GM10847 (cell line): ENCODE data around the gene SLC13A4.

Source experiments
- POLR2A ChIP-seq: IDR thresholded peaks from 2 replicates; pipeline ENCODE4 v1.6.1; 2011; ENCODE audit not compliant: insufficient read length; ENCODE audit errors: extremely low read depth

The SLC13A4 gene

GRCh38 chr7:135728136-135728669, at the start of gene SLC13A4:
SLC13A4 (minus strand) TSS chr7:135728186; CDS start chr7:135727496, 690 bp downstream.
- TF ChIP-seq POLR2A = no peak

- TF ChIP-seq POLR2A = no peak
Measured at GRCh38 chr7:135775230-135775629, 47.2 kb upstream of the SLC13A4 start.

- no peak for TF ChIP-seq POLR2A
Measured at GRCh38 chr7:135774284-135774683, 46.3 kb upstream of the SLC13A4 start.

GRCh38 chr7:135773464-135773863, 45.5 kb upstream of the SLC13A4 start:
- no peak for TF ChIP-seq POLR2A

GRCh38 chr7:135772639-135773222, 44.7 kb upstream of the SLC13A4 start:
- TF ChIP-seq POLR2A = no peak

- no peak for TF ChIP-seq POLR2A
Measured at GRCh38 chr7:135771961-135772638, 44.1 kb upstream of the SLC13A4 start.

- no peak for TF ChIP-seq POLR2A
Measured at GRCh38 chr7:135771051-135771450, 43.1 kb upstream of the SLC13A4 start.

- TF ChIP-seq POLR2A = no peak
Measured at GRCh38 chr7:135770139-135770710, 42.2 kb upstream of the SLC13A4 start.

- no peak for TF ChIP-seq POLR2A
Measured at GRCh38 chr7:135769005-135769802, 41.2 kb upstream of the SLC13A4 start.

- TF ChIP-seq POLR2A = no peak
Measured at GRCh38 chr7:135768467-135768866, 40.5 kb upstream of the SLC13A4 start.

GRCh38 chr7:135768064-135768463, 40.1 kb upstream of the SLC13A4 start:
- TF ChIP-seq POLR2A = no peak

GRCh38 chr7:135763261-135763660, 35.3 kb upstream of the SLC13A4 start:
- no peak for TF ChIP-seq POLR2A

GRCh38 chr7:135761751-135762488, 33.9 kb upstream of the SLC13A4 start:
- no peak for TF ChIP-seq POLR2A

- TF ChIP-seq POLR2A = no peak
Measured at GRCh38 chr7:135759532-135759931, 31.5 kb upstream of the SLC13A4 start.

GRCh38 chr7:135758531-135758932, 30.5 kb upstream of the SLC13A4 start:
- TF ChIP-seq POLR2A = no peak

- TF ChIP-seq POLR2A = no peak
Measured at GRCh38 chr7:135757719-135758411, 29.9 kb upstream of the SLC13A4 start.
